Measurements from ENCODE around the gene CACNB2.
"Not testable (repeated sequence)": the region's sequence is repeated elsewhere in the genome, so short reads cannot be mapped to it uniquely, and the experiment has no call there.

DNA sequence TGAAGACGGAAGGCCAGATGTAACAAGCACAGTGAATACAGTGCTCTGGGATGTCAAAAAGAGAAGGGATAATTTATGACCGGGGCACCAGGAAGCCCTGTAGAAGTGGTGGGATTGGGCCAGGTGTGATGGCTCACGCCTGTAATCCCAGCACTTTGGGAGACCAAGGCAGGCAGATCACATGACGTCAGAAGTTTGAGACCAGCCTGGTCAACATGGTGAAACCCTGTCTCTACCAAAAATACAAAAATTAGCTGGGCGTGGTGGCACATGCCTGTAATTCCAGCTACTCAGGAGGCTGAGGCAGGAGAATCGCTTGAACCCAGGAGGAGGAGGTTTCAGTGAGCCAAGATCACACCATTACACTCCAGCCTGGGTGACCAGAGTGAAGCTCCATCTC is 305.4 kb downstream of the CACNB2 start:
- TF ChIP-seq, protein P1, sequence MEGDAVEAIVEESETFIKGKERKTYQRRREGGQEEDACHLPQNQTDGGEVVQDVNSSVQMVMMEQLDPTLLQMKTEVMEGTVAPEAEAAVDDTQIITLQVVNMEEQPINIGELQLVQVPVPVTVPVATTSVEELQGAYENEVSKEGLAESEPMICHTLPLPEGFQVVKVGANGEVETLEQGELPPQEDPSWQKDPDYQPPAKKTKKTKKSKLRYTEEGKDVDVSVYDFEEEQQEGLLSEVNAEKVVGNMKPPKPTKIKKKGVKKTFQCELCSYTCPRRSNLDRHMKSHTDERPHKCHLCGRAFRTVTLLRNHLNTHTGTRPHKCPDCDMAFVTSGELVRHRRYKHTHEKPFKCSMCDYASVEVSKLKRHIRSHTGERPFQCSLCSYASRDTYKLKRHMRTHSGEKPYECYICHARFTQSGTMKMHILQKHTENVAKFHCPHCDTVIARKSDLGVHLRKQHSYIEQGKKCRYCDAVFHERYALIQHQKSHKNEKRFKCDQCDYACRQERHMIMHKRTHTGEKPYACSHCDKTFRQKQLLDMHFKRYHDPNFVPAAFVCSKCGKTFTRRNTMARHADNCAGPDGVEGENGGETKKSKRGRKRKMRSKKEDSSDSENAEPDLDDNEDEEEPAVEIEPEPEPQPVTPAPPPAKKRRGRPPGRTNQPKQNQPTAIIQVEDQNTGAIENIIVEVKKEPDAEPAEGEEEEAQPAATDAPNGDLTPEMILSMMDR (conservative IDR thresholded peaks at IDR 0.05): not testable (repeated sequence)
- TF ChIP-seq EZH2 (IDR thresholded peaks at IDR 0.05; ENCODE audit: low read depth): not testable (repeated sequence)
